ENCODE measurements around the gene DAGLA. TPM values are rescaled to one million over a fixed set of nuclear protein-coding genes. Genes with fewer than 3 reads are reported as not detected.

Gene DAGLA
- total and polyA plus RNA-seq, 2 donors (not counting 1 experiment from before 2014, with no cell fraction given): 0.06 TPM; not detected in 1

DNA sequence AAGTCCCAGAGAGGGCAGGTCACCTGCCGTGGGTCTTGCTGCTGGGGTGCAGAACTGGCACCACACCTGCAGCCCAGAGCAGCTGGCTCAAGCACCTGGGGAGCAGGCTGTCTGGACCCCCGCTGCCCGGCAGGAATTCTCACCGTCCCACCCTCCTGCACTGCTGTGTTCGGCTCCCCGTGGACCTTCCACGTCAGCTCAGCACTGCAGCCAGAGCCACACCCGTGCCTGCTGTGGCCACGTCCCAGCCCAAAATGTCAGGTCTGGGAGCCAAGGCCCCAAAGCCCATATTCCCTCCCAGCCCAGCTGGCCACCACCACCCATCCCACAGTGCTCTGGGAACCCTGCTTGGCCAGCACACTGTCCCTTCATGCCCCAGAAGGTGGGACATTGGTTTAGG is 44.2 kb downstream of the DAGLA start:
- WGBS (ENCODE audit: insufficient coverage): 94% methylated on average over 9 of the region's 9 CpGs
- CTCF ChIA-PET: interaction anchor here (1.6 kb wide), 1 partner anchor 9 kb away, joined by 8 read pairs; no protein-coding TSS in a partner anchor
- intact Hi-C loops (cut with micrococcal nuclease): no loop called here

DNA sequence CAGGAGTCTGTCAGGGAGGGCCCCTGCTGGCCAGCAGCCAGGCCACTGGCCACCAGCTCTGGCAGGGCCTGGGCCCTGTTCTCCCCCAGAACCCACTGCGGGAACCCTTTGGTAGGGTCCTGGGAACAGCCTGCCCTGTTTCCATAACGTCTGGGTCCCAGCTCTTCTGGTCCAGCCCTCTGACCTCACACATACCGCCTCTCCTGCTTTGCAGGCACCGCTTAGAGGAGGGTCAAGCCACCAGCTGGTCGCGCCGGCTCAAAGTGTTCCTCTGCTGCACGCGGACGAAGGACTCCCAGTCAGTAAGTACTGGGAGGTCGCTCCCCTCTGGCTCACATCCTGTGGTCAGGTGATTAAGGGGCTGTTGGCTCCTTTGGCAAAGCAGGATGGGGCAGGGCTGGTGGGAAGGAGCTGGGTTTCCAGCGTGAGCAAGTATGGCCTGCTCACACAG is 45.6 kb downstream of the DAGLA start:
- CTCF ChIA-PET: interaction anchor here (0.7 kb wide), 1 partner anchor 11 kb away, joined by 3 read pairs; no protein-coding TSS in a partner anchor
- DNase-seq (no peak), ATAC-seq (ENCODE audit: low read depth) (no peak)
- POLR2A ChIA-PET: no interaction called here
- Mint-ChIP-seq H3K4me3 (no peak overlapping the region), H3K27ac (no peak overlapping the region), H3K27me3 (peaks cover 4% of the 10 kb centered on the region), H3K9me3 (ENCODE audit: insufficient read depth) (no peaks in the 10 kb centered on the region), H3K4me1 (no peaks in the 10 kb centered on the region)
- Histone ChIP-seq H3K27me3 (replicated peaks in 1 of 4; ENCODE audit: control extremely low read depth in 1 of 4, control insufficient read depth in 3 of 4, insufficient read depth in 4 of 4, low read length in 3 of 4) (no peaks in the 10 kb centered on the region), H3K36me3 (replicated peaks in 1 of 2; ENCODE audit: control extremely low read depth in 1 of 2, control insufficient read depth in 1 of 2, extremely low read depth in 1 of 2, insufficient read depth in 2 of 2, low read length in 1 of 2) (no peaks in the 10 kb centered on the region), H3K4me3 (ENCODE audit: control extremely low read depth in 1 of 5, extremely low read depth in 1 of 5, insufficient read depth in 1 of 5, low read depth in 2 of 5, low read length in 4 of 5) (no peak overlapping the region), H3K27ac (ENCODE audit: low read length in 2 of 2) (no peak overlapping the region), H3K9me3 (ENCODE audit: control extremely low read depth in 1 of 3, control insufficient read depth in 2 of 3, insufficient read depth in 1 of 3, low read length in 2 of 3) (no peaks in the 10 kb centered on the region), H2AFZ (ENCODE audit: insufficient read depth, low read depth, low read length, poor library complexity, severe bottlenecking) (no peak overlapping the region), H3K79me2 (ENCODE audit: control insufficient read depth, insufficient read depth, low read length) (no peaks in the 10 kb centered on the region), H3K4me2 (replicated peaks; ENCODE audit: low read depth, low read length, poor library complexity, severe bottlenecking) (no peak overlapping the region), H3K9ac (ENCODE audit: low read length) (no peak overlapping the region), H4K20me1 (ENCODE audit: control insufficient read depth, insufficient read depth, low read length, poor library complexity, severe bottlenecking) (no peaks in the 10 kb centered on the region), H3K4me1 (ENCODE audit: control insufficient read depth in 2 of 2, insufficient read depth in 2 of 2, low read length in 2 of 2) (no peaks in the 10 kb centered on the region)
- intact Hi-C loops (cut with micrococcal nuclease): no loop called here
- TF ChIP-seq EZH2 (IDR thresholded peaks at IDR 0.05; ENCODE audit: borderline replicate concordance, insufficient read depth, low read depth, low read length, poor library complexity, severe bottlenecking): no peak
- TF ChIP-seq, protein P1, sequence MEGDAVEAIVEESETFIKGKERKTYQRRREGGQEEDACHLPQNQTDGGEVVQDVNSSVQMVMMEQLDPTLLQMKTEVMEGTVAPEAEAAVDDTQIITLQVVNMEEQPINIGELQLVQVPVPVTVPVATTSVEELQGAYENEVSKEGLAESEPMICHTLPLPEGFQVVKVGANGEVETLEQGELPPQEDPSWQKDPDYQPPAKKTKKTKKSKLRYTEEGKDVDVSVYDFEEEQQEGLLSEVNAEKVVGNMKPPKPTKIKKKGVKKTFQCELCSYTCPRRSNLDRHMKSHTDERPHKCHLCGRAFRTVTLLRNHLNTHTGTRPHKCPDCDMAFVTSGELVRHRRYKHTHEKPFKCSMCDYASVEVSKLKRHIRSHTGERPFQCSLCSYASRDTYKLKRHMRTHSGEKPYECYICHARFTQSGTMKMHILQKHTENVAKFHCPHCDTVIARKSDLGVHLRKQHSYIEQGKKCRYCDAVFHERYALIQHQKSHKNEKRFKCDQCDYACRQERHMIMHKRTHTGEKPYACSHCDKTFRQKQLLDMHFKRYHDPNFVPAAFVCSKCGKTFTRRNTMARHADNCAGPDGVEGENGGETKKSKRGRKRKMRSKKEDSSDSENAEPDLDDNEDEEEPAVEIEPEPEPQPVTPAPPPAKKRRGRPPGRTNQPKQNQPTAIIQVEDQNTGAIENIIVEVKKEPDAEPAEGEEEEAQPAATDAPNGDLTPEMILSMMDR (IDR thresholded peaks at IDR 0.05): no peak
- 94% methylated on average over 12 of the region's 12 CpGs for WGBS (ENCODE audit: insufficient coverage)

More for the DNA sequence above, 44.2 kb downstream of the DAGLA start:
- Mint-ChIP-seq H3K27me3 (peaks cover 4% of the 10 kb centered on the region), H3K4me3 (no peak overlapping the region), H3K4me1 (no peaks in the 10 kb centered on the region), H3K27ac (no peak overlapping the region), H3K9me3 (ENCODE audit: insufficient read depth) (no peaks in the 10 kb centered on the region)
- no peak overlapping the region for H2AFZ ChIP-seq (ENCODE audit: insufficient read depth, low read depth, low read length, poor library complexity, severe bottlenecking)
- no peak overlapping the region for H3K4me3 ChIP-seq (ENCODE audit: control extremely low read depth in 1 of 5, extremely low read depth in 1 of 5, insufficient read depth in 1 of 5, low read depth in 2 of 5, low read length in 4 of 5)
- H3K36me3 ChIP-seq (replicated peaks in 1 of 2; ENCODE audit: control extremely low read depth in 1 of 2, control insufficient read depth in 1 of 2, extremely low read depth in 1 of 2, insufficient read depth in 2 of 2, low read length in 1 of 2): no peaks in the 10 kb centered on the region
- H4K20me1 ChIP-seq (ENCODE audit: control insufficient read depth, insufficient read depth, low read length, poor library complexity, severe bottlenecking): no peaks in the 10 kb centered on the region
- H3K4me1 ChIP-seq (ENCODE audit: control insufficient read depth in 2 of 2, insufficient read depth in 2 of 2, low read length in 2 of 2): no peaks in the 10 kb centered on the region
- no peaks in the 10 kb centered on the region for H3K27me3 ChIP-seq (replicated peaks in 1 of 4; ENCODE audit: control extremely low read depth in 1 of 4, control insufficient read depth in 3 of 4, insufficient read depth in 4 of 4, low read length in 3 of 4)
- H3K4me2 ChIP-seq (replicated peaks; ENCODE audit: low read depth, low read length, poor library complexity, severe bottlenecking): no peak overlapping the region
- POLR2A ChIA-PET: no interaction called here
- no peak overlapping the region for H3K27ac ChIP-seq (ENCODE audit: low read length in 2 of 2)
- H3K9me3 ChIP-seq (ENCODE audit: control extremely low read depth in 1 of 3, control insufficient read depth in 2 of 3, insufficient read depth in 1 of 3, low read length in 2 of 3): no peaks in the 10 kb centered on the region
- TF ChIP-seq, protein P1 (IDR thresholded peaks at IDR 0.05): no peak
- H3K9ac ChIP-seq (ENCODE audit: low read length): no peak overlapping the region
- DNase-seq: no peak
- ATAC-seq (ENCODE audit: low read depth): no peak
- no peaks in the 10 kb centered on the region for H3K79me2 ChIP-seq (ENCODE audit: control insufficient read depth, insufficient read depth, low read length)
